DND-41 (cell line): ENCODE results near the gene AVEN.
"Not testable (repeated sequence)": the region's sequence is repeated elsewhere in the genome, so short reads cannot be mapped to it uniquely, and the experiment has no call there.

Source experiments
- ATAC-seq: fragments of 200-7000 bp; cut with Tn5 transposase; 3 replicates; pipeline ENCODE4 v1.9.1; 2021; ENCODE audit warnings: low read depth; ENCODE audit not compliant: insufficient read depth
- DNase-seq: peaks from one replicate; pipeline ENCODE4 v3.0.0-alpha.2; 2020
- H2AFZ ChIP-seq: 2 replicates; pipeline ENCODE4 v1.6.0; 2012; ENCODE audit warnings: low read depth, low read length
- H3K27ac ChIP-seq: 2 replicates; pipeline ENCODE4 v1.5.1; 2012; ENCODE audit warnings: low read length, inconsistent platforms
- H3K27me3 ChIP-seq: fragments of 200-600 bp; sonication (generic); 2 replicates; pipeline ENCODE4 v1.6.0; 2012; ENCODE audit warnings: low read length, mild to moderate bottlenecking, inconsistent platforms; ENCODE audit not compliant: insufficient read depth, poor library complexity
- H3K36me3 ChIP-seq: 2 replicates; pipeline ENCODE4 v1.5.1; 2012; ENCODE audit warnings: low read length, inconsistent platforms; ENCODE audit not compliant: insufficient read depth
- H3K4me1 ChIP-seq: 2 replicates; pipeline ENCODE4 v1.5.1; 2012; ENCODE audit warnings: mild to moderate bottlenecking, low read length; ENCODE audit not compliant: insufficient read depth
- H3K4me2 ChIP-seq: 2 replicates; pipeline ENCODE4 v1.6.0; 2012; ENCODE audit warnings: mild to moderate bottlenecking, moderate library complexity, low read length, inconsistent platforms; ENCODE audit not compliant: insufficient read depth
- H3K4me3 ChIP-seq, 2 experiments: fragments of 200-600 bp in 1 of 2; shearing (Covaris generic) in 1 of 2; 2 replicates each; pipeline ENCODE4 v1.5.1; 2012 to 2016; ENCODE audit warnings: inconsistent platforms in 2 of 2, low read length in 2 of 2, mild to moderate bottlenecking in 2 of 2, low read depth in 1 of 2, moderate library complexity in 1 of 2
- H3K79me2 ChIP-seq: 2 replicates; pipeline ENCODE4 v1.6.0; 2012; ENCODE audit warnings: low read length, inconsistent platforms; ENCODE audit not compliant: insufficient read depth
- H3K9ac ChIP-seq: 2 replicates; pipeline ENCODE4 v1.6.0; 2012; ENCODE audit warnings: low read depth, mild to moderate bottlenecking, inconsistent platforms, low read length, moderate library complexity
- H3K9me3 ChIP-seq: 2 replicates; pipeline ENCODE4 v1.5.1; 2012; ENCODE audit warnings: low read length, moderate library complexity, mild to moderate bottlenecking, inconsistent platforms; ENCODE audit not compliant: insufficient read depth, severe bottlenecking
- H4K20me1 ChIP-seq: 2 replicates; pipeline ENCODE4 v1.6.0; 2012; ENCODE audit warnings: low read length; ENCODE audit not compliant: insufficient read depth
- CTCF ChIP-seq: IDR thresholded peaks from 2 replicates; pipeline ENCODE4 v1.5.1; 2012; ENCODE audit warnings: borderline replicate concordance, low read length, moderate library complexity, mild to moderate bottlenecking; ENCODE audit not compliant: poor library complexity, severe bottlenecking; ENCODE audit errors: extremely low read depth
- EZH2 ChIP-seq: IDR thresholded peaks from 3 replicates; pipeline ENCODE4 v1.6.1; 2012; ENCODE audit warnings: borderline replicate concordance, low read depth, mild to moderate bottlenecking, moderate library complexity, low read length, inconsistent platforms; ENCODE audit not compliant: severe bottlenecking

The AVEN gene

GRCh38 chr15:34001536-34001935, 37.5 kb downstream of the AVEN start:
- H3K4me1 ChIP-seq = no peaks in the 10 kb centered on the region
- H3K79me2 ChIP-seq = no peaks in the 10 kb centered on the region
- no peaks in the 10 kb centered on the region for H3K27me3 ChIP-seq
- H3K4me3 ChIP-seq = no peak overlapping the region
- H3K9me3 ChIP-seq = no peaks in the 10 kb centered on the region
- H3K4me2 ChIP-seq = no peak overlapping the region
- no peaks in the 10 kb centered on the region for H3K36me3 ChIP-seq
- no peak overlapping the region for H2AFZ ChIP-seq
- no peak overlapping the region for H3K27ac ChIP-seq
- TF ChIP-seq CTCF (no peak), EZH2 (no peak)
- ATAC-seq (no peak), DNase-seq (no peak)
- no peak overlapping the region for H3K9ac ChIP-seq
- no peaks in the 10 kb centered on the region for H4K20me1 ChIP-seq

GRCh38 chr15:33995666-33996065, 43.3 kb downstream of the AVEN start:
- not testable (repeated sequence) for H3K79me2 ChIP-seq, H3K27me3 ChIP-seq, DNase-seq, H2AFZ ChIP-seq, H3K27ac ChIP-seq, ATAC-seq, H3K4me3 ChIP-seq, H3K9ac ChIP-seq, H4K20me1 ChIP-seq, H3K4me2 ChIP-seq, H3K4me1 ChIP-seq, H3K36me3 ChIP-seq, H3K9me3 ChIP-seq

GRCh38 chr15:33994005-33994615, 44.9 kb downstream of the AVEN start:
- ATAC-seq (no peak), DNase-seq (peak; percentile 10)
- Histone ChIP-seq H3K9me3 (no peaks in the 10 kb centered on the region), H3K27me3 (no peaks in the 10 kb centered on the region), H3K4me3 (no peak overlapping the region), H2AFZ (no peak overlapping the region), H4K20me1 (no peaks in the 10 kb centered on the region), H3K4me2 (no peak overlapping the region), H3K9ac (no peak overlapping the region), H3K4me1 (no peaks in the 10 kb centered on the region), H3K79me2 (no peaks in the 10 kb centered on the region), H3K36me3 (no peaks in the 10 kb centered on the region), H3K27ac (no peak overlapping the region)
- TF ChIP-seq EZH2 (no peak), CTCF (peak; percentile 50)

GRCh38 chr15:33988384-33988783, 50.6 kb downstream of the AVEN start:
- DNase-seq (no peak), ATAC-seq (no peak)
- Histone ChIP-seq H2AFZ (no peak overlapping the region), H3K36me3 (no peaks in the 10 kb centered on the region), H3K9me3 (no peaks in the 10 kb centered on the region), H3K27me3 (no peaks in the 10 kb centered on the region), H3K9ac (no peak overlapping the region), H3K4me2 (no peak overlapping the region), H3K4me3 (no peak overlapping the region), H3K27ac (no peak overlapping the region), H4K20me1 (no peaks in the 10 kb centered on the region), H3K4me1 (no peaks in the 10 kb centered on the region), H3K79me2 (no peaks in the 10 kb centered on the region)
- no peak for TF ChIP-seq CTCF
- TF ChIP-seq EZH2 = no peak
